CD14-positive monocyte (primary cell): ENCODE data around the gene CLEC18A. TPM values are rescaled to one million over a fixed set of nuclear protein-coding genes. Genes with fewer than 3 reads are reported as not detected.

ENCODE experiments used
- DNase-seq, 3 donors: peaks; one replicate each; pipeline ENCODE4 v3.0.0-alpha.2; 2011 to 2022
- H2AFZ ChIP-seq: 2 replicates; pipeline ENCODE4 v1.6.0; 2012; ENCODE audit warnings: mild to moderate bottlenecking, low read depth, low read length, inconsistent platforms; ENCODE audit not compliant: insufficient read depth, poor library complexity, severe bottlenecking
- H3K27ac ChIP-seq, 2 donors: 1 replicate in 1 of 2; 2 replicates in 1 of 2; pipeline ENCODE4 v1.5.1; 2012 to 2013; ENCODE audit warnings: low read length in 2 of 2, control low read depth in 1 of 2, inconsistent platforms in 1 of 2, low read depth in 1 of 2, mild to moderate bottlenecking in 1 of 2
- H3K27me3 ChIP-seq, 2 donors: one replicate each; pipeline versions ENCODE4 v1.6.0 to v1.6.1; 2011 to 2013; ENCODE audit warnings: low read length in 2 of 2; ENCODE audit not compliant: control insufficient read depth in 2 of 2, insufficient read depth in 2 of 2
- H3K36me3 ChIP-seq, 2 donors: replicated peaks in 1 of 2; 1 replicate in 1 of 2; 2 replicates in 1 of 2; pipeline versions ENCODE4 v1.5.1 to v1.6.1; 2012 to 2013; ENCODE audit warnings: low read length in 2 of 2, control low read depth in 1 of 2, inconsistent platforms in 1 of 2, mild to moderate bottlenecking in 1 of 2; ENCODE audit not compliant: insufficient read depth in 2 of 2, control insufficient read depth in 1 of 2
- H3K4me1 ChIP-seq, 2 donors: 1 replicate in 1 of 2; 2 replicates in 1 of 2; pipeline versions ENCODE4 v1.5.1 to v1.6.1; 2012 to 2013; ENCODE audit warnings: low read length in 2 of 2, control low read depth in 1 of 2, inconsistent platforms in 1 of 2, mild to moderate bottlenecking in 1 of 2, moderate library complexity in 1 of 2; ENCODE audit not compliant: insufficient read depth in 2 of 2, control insufficient read depth in 1 of 2
- H3K4me2 ChIP-seq: replicated peaks from 2 replicates; pipeline ENCODE3; 2012; ENCODE audit warnings: low read length, moderate library complexity, mild to moderate bottlenecking; ENCODE audit not compliant: poor library complexity, severe bottlenecking; ENCODE audit errors: extremely low read depth
- H3K4me3 ChIP-seq, 3 experiments: fragments of 200-600 bp in 1 of 3; sonication (generic) in 1 of 3; replicated peaks in 1 of 3; 1 replicate in 2 of 3; 2 replicates in 1 of 3; pipeline ENCODE4 v1.5.1; 2011 to 2013; ENCODE audit warnings: low read length in 3 of 3, mild to moderate bottlenecking in 3 of 3, control low read depth in 2 of 3, low read depth in 2 of 3, inconsistent platforms in 1 of 3, moderate library complexity in 1 of 3
- H3K79me2 ChIP-seq: 2 replicates; pipeline ENCODE4 v1.6.0; 2012; ENCODE audit warnings: mild to moderate bottlenecking, control low read depth, inconsistent platforms, low read length, moderate library complexity; ENCODE audit not compliant: insufficient read depth
- H3K9ac ChIP-seq: 2 replicates; pipeline ENCODE4 v1.6.0; 2017; ENCODE audit warnings: low read length, mild to moderate bottlenecking; ENCODE audit not compliant: insufficient read depth, poor library complexity, severe bottlenecking
- H3K9me3 ChIP-seq, 2 donors: replicated peaks in 1 of 2; 1 replicate in 1 of 2; 2 replicates in 1 of 2; pipeline versions ENCODE4 v1.5.1 to v1.6.1; 2012 to 2013; ENCODE audit warnings: low read length in 2 of 2, control low read depth in 1 of 2; ENCODE audit not compliant: control insufficient read depth in 1 of 2, insufficient read depth in 1 of 2
- H4K20me1 ChIP-seq: 2 replicates; pipeline ENCODE4 v1.6.0; 2012; ENCODE audit warnings: mild to moderate bottlenecking, low read length, control low read depth, moderate library complexity; ENCODE audit not compliant: insufficient read depth
- H3K27ac Mint-ChIP-seq, 7 donors: one replicate each; pipeline ENCODE4 v1.8.0; 2020; ENCODE audit warnings: mild to moderate bottlenecking in 7 of 7, mixed read lengths in 7 of 7, moderate library complexity in 6 of 7, inconsistent platforms in 2 of 7
- H3K27me3 Mint-ChIP-seq, 3 donors: one replicate each; pipeline ENCODE4 v1.8.0; 2021 to 2022; ENCODE audit warnings: low read depth in 3 of 3, mild to moderate bottlenecking in 3 of 3, mixed read lengths in 3 of 3, moderate library complexity in 3 of 3, inconsistent platforms in 1 of 3
- H3K36me3 Mint-ChIP-seq, 2 donors: one replicate each; pipeline ENCODE4 v1.8.0; 2020; ENCODE audit warnings: mixed read lengths in 2 of 2, inconsistent platforms in 1 of 2, mild to moderate bottlenecking in 1 of 2
- H3K4me1 Mint-ChIP-seq: one replicate; pipeline ENCODE4 v1.8.0; 2020; ENCODE audit warnings: mild to moderate bottlenecking, mixed read lengths
- H3K4me3 Mint-ChIP-seq, 2 donors: one replicate each; pipeline ENCODE4 v1.8.0; 2020; ENCODE audit warnings: mild to moderate bottlenecking in 2 of 2, mixed read lengths in 2 of 2, moderate library complexity in 1 of 2
- H3K9me3 Mint-ChIP-seq, 7 donors: one replicate each; pipeline ENCODE4 v1.8.0; 2020 to 2022; ENCODE audit warnings: mixed read lengths in 7 of 7, mild to moderate bottlenecking in 6 of 7, moderate library complexity in 6 of 7, inconsistent platforms in 2 of 7
- WGBS: methylation state at CpG from one replicate; pipeline ENCODE4 v1.1.5; 2013; ENCODE audit warnings: missing lambda C conversion rate; ENCODE audit not compliant: insufficient coverage; 5-methylcytosine and 5-hydroxymethylcytosine counted together
- intact Hi-C, 2 donors: fragments of 100-400 bp; cut with micrococcal nuclease; formaldehyde crosslinking; loops; one replicate each; pipeline versions ENCODE4 v1.15.0 to v1.15.1; 2023
- polyA plus RNA-seq, 3 donors: library from polyadenylated mRNA; depleted of rRNA in 1 of 3; unstranded in 2 of 3; stranded (reverse) in 1 of 3; fragments of 300-500 nt in 2 of 3; fragments of >200 nt in 1 of 3; fragmentation: Illumina TruSeq in 2 of 3; gene quantifications; 1 replicate in 2 of 3; 2 replicates in 1 of 3; pipeline ENCODE4 v1.2.3, GENCODE V29; 2012 to 2021
- TF ChIP-seq, protein P1 (sequence below): fragments of 200-600 bp; IDR thresholded peaks from one replicate; pipeline ENCODE4 v1.8.0; 2022; ENCODE audit warnings: antibody characterized with exemption, mild to moderate bottlenecking

The CLEC18A gene
- polyA plus RNA-seq, 3 donors: 2.7 TPM; not detected in 2

DNA sequence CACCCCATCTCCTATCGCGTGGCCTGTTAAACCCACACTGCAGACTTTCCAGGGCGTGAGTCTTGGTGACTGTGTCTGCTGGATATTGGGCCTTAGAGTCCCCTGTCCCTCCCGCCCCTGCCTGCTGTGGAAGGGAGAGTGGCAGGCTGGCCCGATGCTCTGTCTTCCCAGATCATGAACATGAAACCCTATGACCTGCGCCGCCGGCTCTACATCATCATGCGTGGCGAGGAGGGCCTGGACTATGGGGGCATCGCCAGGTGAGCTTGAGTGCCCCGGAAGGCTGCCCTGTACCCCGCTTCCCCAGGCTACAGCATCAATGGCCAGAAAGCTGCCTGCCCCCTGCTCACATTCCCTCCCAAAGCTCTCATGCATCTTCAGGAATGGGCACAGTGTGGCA, 19.5 kb upstream of the CLEC18A start:
- TF ChIP-seq, protein P1, sequence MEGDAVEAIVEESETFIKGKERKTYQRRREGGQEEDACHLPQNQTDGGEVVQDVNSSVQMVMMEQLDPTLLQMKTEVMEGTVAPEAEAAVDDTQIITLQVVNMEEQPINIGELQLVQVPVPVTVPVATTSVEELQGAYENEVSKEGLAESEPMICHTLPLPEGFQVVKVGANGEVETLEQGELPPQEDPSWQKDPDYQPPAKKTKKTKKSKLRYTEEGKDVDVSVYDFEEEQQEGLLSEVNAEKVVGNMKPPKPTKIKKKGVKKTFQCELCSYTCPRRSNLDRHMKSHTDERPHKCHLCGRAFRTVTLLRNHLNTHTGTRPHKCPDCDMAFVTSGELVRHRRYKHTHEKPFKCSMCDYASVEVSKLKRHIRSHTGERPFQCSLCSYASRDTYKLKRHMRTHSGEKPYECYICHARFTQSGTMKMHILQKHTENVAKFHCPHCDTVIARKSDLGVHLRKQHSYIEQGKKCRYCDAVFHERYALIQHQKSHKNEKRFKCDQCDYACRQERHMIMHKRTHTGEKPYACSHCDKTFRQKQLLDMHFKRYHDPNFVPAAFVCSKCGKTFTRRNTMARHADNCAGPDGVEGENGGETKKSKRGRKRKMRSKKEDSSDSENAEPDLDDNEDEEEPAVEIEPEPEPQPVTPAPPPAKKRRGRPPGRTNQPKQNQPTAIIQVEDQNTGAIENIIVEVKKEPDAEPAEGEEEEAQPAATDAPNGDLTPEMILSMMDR: no peak
- Mint-ChIP-seq H3K4me1 (no peaks in the 10 kb centered on the region), H3K27ac (no peak overlapping the region), H3K4me3 (no peak overlapping the region), H3K9me3 (no peaks in the 10 kb centered on the region), H3K27me3 (peaks cover 0 to 2% (median 2%) of the 10 kb centered on the region in 3 donors), H3K36me3 (peaks cover 81 to 98% of the 10 kb centered on the region in 2 donors)
- Histone ChIP-seq H4K20me1 (peaks cover 6% of the 10 kb centered on the region), H3K36me3 (peaks cover 83 to 98% of the 10 kb centered on the region in 2 donors), H3K9ac (no peak overlapping the region), H3K9me3 (no peaks in the 10 kb centered on the region), H3K4me3 (no peak overlapping the region), H3K27ac (no peak overlapping the region), H3K4me1 (no peaks in the 10 kb centered on the region), H2AFZ (no peak overlapping the region), H3K79me2 (no peaks in the 10 kb centered on the region), H3K27me3 (no peaks in the 10 kb centered on the region), H3K4me2 (no peak overlapping the region)
- intact Hi-C loops: no loop called here
- no peak for DNase-seq
- 96% methylated on average over 10 of the region's 13 CpGs for WGBS

DNA sequence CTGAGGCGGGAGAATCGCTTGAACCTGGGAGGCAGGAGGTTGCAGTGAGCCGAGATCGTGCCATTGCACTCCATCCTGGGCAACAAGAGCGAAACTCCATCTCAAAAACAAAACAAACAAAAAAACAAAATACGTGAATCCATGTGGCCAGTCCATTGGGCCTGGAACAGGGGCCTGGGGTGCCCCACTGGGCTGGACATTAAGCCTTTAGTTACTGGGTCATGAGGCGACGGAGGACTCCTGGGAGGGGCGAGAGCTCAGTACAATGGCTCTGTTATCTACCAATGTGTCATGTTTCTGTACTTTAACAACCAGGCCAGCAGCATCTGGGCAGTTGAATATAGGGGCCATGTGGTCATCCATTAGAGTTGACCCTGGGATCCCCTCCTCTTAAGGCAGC, 18.9 kb upstream of the CLEC18A start:
- H3K36me3 Mint-ChIP-seq: peaks cover 81 to 98% of the 10 kb centered on the region in 2 donors
- DNase-seq: no peak
- 100% methylated on average over 3 of the region's 9 CpGs for WGBS
- no peaks in the 10 kb centered on the region for H3K4me1 Mint-ChIP-seq
- Histone ChIP-seq H3K27ac (no peak overlapping the region), H3K79me2 (no peaks in the 10 kb centered on the region), H3K4me3 (no peak overlapping the region), H3K9me3 (no peaks in the 10 kb centered on the region), H3K9ac (no peak overlapping the region), H3K27me3 (no peaks in the 10 kb centered on the region), H3K36me3 (peaks cover 83 to 98% of the 10 kb centered on the region in 2 donors), H4K20me1 (peaks cover 6% of the 10 kb centered on the region), H3K4me2 (no peak overlapping the region), H3K4me1 (no peaks in the 10 kb centered on the region), H2AFZ (no peak overlapping the region)
- intact Hi-C loops: no loop called here
- TF ChIP-seq, protein P1: no peak
- H3K9me3 Mint-ChIP-seq: no peaks in the 10 kb centered on the region
- H3K4me3 Mint-ChIP-seq: no peak overlapping the region
- H3K27me3 Mint-ChIP-seq: peaks cover 0 to 2% (median 0%) of the 10 kb centered on the region in 3 donors
- peak overlapping the region in 1 of 7 donors; percentile 18 for H3K27ac Mint-ChIP-seq
